ENCODE measurements around the gene SPINK6.
A peak's percentile ranks its signal among the peaks of the same experiment; 100 is the strongest.

The SPINK6 gene, protein sequence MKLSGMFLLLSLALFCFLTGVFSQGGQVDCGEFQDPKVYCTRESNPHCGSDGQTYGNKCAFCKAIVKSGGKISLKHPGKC

DNA sequence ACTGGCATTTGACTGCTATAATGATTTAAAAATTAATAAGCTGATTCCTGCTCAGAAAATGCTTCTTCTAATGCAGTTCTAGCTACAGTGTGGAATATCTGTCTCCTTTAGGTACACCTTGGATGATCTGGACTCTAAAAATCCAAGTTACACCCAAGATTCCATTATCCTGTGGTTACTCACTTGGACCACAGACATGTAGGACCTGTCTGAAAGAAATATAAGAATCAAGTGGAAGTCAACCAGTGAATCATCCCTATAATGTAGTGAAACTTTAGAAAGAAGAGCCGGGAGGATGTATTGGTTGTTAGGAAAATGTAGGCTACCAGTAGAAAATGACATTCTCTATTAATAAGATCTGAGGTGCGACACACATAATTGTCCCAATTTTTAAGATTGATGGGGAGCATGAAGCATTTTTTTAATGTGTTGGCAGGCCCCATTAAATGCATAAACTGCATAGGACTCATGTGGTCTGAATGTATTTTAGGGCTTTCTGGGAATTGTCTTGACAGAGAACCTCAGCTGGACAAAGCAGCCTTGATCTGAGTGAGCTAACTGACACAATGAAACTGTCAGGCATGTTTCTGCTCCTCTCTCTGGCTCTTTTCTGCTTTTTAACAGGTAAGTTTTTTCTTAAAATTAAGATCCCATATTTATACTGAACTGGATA lies at the start of gene SPINK6:
Gene SPINK6, plus strand, starts transcription at position 512 of the 673 bp plus-strand sequence. Its CDS starts 55 bp downstream, at position 567.
- DNase-seq, result no peak

DNA sequence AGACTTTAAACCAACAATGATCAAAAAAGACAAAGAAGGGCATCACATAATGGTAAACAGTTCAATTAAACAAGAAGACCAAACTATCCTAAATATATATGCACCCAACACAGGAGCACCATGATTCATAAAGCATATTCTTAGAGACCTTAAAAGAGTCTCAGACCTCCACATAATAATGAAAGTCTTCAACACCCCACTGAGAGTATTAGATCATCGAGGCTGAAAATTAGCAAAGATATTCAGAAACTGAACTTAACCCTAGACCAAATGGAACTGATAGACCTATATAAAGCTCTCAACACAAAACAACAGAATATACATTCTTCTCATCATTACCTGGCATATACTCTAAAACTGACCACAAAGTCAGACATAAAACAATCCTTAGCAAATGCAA lies 46.2 kb upstream of the SPINK6 start:
- no peak for DNase-seq

DNA sequence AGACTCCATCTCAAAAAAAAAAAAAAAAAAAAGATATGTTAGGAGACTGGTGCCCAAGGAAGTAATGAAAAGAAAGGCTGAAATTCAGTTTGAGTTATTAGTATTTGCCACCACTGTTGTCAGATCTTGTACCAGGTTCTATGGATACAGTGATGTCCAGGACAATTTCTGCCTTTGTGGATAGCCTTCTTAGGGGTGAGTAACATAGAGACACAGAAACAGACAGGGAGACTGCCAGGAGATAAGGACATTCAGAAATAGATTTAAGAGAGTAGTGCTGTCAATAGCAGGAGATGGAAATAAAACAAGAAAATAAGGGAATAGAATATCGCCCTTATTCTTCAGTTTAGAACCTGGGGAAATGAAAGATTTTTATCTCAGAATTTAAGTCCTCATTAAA lies 40.8 kb upstream of the SPINK6 start:
- no peak for DNase-seq

DNA sequence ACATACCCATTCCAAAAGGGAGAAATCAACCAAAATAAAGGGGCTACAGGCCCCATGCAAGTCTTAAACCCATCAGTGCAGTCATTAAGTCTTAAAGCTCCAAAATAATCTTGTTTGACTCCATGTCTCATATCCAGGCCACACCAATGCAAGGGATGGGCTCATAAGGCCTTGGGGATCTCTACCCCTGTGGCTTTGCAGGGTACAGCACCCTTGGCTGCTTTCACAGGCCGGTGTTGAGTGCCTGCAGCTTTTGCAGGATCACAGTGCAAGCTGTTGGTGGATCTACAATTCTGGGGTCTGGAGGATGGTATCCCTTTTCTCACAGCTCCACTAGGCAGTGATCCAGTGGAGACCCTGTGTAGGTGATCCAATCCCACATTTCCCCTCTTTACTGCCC lies 39.5 kb upstream of the SPINK6 start:
- no peak for DNase-seq

DNA sequence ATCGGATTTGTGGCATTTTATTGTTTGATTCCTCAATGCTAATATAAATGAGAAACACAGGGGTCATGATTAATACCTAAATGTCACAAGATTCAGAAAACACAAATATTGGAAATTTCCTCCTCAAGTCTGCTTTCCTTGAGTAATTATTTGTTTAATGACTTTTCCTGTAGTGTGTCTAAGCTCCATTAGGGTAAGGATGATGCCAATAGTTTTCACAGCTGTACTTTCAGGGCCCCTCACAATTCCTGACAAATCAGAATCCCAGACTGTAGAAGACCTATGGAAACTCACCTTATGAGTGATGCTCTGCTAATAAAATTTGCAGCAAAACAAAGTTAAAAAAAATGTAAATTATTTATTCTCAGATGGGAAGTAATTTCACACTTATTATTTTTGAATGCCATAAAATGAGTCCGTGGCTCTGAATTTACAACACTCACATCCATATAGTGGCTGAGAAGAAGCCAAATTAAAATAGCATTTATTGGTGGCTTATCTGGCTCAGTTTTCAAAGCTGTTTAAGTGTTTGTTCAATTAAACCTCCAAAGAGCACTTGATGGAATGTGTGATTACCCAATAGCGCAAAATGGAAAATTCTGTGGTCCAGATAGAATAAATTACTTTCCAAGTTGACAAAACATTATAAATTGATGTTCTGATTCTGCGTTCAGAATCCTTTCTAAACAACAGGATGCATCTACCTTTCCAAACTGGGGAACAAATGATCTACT lies 36.1 kb upstream of the SPINK6 start:
- no peak for DNase-seq

DNA sequence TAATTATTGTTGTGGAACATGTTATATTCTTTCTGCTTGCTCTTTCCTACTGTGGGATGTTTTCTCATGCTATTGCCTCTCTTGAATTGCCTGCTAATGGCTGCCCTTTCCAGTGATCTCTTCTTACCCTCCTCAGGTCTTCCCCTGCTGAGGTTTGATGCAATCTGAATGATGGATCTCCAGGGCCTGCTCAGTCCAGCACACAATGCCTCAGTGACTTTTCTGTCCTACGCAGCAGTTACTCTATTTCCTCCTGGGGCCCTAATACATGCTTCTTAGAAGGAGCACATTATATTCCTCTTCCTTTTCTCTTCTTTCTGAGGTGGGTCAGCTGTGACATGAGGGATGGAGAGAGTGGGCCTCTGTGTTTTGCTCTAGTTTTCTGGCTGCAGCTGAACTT lies 34.6 kb upstream of the SPINK6 start, which contains the start of gene SPINK14:
Gene SPINK14, plus strand, starts transcription at position 301 of the 400 bp plus-strand sequence. CDS start 1,187 bp downstream, outside the sequence.
- no peak for DNase-seq

DNA sequence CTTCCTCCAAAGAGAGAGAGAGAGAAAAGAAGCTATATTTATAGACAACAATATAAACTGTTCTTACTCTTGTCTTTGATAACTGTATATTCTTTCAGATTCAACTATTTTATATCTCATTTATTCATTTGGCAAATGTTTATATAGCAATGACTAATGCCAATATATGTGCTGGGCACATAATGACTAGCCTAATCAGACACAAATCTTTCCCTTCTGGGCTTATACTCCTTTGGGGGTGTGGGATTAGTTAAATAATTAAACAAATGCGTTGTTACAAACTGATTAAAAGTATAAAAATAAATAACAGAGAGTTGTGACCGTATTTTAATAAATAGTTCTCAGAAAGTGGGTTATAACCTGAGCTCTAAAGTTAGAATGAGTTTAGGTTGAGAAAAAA lies 30.5 kb upstream of the SPINK6 start:
- DNase-seq, result no peak

DNA sequence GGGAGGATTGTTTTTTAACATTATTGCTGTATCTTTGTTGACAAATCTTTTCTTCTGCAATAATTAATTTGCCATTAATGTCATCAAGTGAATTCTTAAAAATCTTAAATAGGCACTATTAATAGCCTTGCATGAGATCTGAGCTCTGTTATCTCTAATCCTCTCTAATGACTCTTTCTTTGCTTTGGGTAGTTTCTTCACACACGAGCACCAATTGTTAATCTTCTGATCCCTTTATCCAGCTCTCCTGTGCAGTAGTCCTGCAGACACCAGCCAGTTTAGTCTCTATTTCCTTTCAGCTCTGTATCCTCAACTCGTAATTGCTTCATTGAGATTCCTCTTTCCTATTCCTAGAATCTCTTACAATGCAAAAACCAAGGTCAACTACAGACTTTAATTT lies 26.4 kb upstream of the SPINK6 start:
- DNase-seq, result no peak

DNA sequence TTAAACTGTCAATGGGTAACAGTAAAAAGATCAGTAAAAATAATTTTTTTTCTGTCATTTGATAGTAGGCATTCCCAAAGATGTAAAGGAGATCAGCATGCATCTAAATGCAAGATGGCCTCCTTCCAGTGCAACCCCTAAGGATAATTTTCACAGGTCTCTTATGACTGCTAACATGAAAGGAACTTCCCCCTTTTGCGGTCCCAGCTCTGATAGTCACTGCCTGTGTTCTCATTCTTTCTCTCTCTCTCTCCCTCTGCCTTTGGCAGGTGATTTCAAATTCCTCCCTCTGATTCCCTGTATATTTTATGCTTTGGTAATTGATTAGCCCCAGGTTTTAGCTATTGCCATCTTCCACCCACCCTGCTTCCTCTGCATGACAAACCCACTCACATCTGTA lies 25.6 kb upstream of the SPINK6 start:
- peak in 1 of 3 donors; percentile 25 for DNase-seq

DNA sequence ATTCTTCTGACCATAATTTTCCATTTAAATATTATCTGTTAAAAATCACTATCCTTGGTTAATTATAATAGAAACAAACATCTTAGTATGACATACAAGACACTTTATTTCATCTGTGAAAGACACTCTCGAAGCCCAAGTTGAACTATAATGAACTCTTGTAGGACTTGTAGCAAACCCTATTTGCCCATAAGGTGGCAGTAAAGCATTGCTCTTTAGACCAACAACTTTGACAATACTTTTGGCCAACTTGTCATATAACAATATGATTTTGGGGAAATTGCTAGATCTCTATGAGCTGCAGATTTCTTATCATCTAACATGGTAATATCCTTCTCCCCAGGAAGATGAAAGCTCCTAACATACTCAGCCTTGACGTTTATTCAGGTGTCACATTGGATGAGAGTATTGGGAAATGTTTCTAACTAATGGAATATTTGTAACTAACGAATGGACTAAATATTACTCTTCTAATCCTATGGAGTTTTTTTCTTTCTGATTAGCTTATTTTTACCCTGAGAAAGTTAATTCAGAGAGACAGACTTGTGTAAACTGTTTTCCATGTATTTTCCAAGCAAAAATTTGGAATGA lies 23.5 kb upstream of the SPINK6 start:
- peak; percentile 79 to 91 (median 87) for DNase-seq

DNA sequence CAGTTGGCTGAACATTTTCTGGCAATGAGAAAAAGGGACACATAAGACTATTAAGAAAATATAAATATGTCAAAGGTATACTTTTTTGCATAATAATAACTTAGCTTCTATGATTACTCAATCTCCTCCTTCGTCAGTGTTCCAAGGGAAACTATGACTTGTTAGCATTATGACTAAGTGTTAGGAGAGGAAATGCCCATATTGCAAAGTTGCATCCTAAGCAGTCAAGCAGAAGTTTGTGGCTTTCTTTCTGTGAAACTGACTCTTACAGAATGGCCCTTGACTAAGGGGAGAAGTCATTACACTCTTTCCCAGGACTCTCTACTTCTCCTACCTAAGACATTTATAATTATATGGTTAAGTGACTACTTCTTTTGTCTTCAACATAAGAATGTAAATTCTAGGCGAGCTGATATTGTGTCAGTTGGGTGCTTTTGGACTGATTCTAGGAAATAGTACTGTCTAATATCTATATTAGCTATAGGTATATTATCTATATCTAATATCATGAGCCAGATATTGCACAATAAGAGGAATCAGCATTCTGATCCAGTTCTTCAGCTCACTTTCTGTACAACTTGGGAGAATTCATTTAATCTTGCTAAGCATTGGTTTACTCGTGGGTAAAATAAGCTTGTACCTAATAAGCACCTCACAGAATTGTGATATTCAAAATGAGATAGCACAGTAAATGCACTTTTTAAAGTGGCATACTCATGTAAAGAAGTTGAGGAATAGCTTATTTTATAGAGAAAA lies 16.4 kb upstream of the SPINK6 start:
- DNase-seq, result peak; percentile 87 to 98 (median 96)

DNA sequence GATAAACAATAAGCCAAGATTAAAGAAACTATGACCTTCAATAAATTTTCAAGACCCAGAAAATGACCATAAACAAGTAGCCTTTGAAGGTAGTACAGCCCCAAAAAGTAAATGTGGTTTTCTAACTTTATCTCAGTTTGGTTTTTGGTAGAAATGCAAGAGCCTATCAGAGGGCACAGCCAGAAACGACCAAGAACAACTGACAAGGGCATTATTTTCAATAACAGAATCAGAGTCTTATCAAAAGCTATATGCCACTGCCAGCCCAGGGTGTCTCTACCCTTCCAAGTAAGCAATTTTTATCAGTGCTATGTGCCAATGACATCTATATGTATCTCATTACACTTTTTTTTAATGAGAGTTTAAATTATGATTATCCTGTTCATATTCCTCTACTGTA lies 11.8 kb upstream of the SPINK6 start:
- no peak for DNase-seq

DNA sequence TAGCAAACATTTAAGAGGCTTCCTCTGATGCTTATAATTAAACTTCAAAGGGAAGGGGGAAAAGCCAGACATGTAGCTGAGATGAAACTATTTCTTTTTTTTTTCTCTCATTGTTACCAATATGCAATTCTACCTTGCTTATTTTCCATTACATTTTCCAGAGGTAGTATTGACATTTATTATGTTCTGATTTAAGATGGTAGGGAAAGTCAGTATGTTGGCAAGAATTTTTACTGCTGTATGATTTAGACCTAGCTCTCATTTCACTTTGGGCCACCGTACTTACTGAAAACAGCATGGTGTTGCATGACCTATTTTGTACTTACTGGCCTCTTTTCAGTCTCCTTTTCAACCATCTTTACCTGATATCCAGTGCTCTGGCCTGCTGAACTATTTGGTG lies 9.6 kb upstream of the SPINK6 start:
- DNase-seq, result no peak

DNA sequence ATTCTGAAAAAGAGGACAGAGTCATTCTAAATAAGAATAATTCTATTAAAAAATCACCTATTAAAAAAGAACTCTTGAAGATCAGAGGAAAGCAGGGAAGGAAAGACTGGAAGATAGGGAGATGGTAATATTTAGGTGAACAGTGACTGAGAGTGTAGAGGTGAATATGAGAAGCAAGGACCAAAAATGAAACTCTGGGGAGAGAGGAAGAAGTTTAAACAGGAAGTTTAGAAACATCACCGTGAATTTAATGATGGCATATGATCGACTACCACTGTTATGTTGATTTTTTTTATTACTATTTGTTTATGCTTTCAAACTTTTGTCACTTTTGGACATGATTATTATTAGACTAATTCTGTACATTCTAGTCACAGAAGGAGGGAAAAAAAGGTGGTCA lies 1.7 kb upstream of the SPINK6 start:
- peak in 2 of 3 donors; percentile 29 to 46 for DNase-seq

DNA sequence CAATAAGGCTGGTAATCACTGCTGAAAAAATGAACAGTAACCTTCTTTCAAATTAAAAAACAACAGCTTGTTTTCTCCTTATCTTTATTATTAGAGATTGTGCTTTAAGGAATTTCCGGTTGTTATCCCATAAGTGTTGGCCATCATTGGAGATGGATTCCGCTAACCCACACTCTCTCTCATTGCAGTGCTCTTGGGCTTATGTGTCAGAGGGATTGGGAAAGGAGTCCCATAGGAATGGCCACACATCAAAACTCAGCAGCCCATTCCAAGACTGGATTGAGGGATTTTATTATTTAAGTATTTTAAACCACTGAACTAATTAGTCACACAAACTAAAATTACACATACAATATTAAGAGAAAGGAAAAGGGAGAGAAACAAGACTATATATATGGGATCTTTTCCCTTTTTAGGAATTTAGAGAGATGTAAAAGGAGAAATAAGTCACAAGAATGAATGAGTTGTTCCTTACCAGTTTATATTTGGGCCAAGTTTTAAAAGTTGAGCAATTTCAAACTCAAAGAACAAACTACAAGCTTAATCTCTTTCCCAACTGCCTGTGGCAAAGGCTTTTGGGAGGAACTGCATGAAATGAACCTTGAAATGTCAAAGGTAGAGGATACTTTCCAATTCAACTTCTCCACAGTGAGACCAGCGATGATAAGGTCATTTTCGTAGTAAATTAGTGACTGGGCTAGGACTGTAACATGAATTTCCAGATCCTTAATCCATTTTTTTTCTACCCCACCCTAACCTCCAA lies 2.4 kb downstream of the SPINK6 start:
- peak; percentile 35 to 65 (median 51) for DNase-seq

DNA sequence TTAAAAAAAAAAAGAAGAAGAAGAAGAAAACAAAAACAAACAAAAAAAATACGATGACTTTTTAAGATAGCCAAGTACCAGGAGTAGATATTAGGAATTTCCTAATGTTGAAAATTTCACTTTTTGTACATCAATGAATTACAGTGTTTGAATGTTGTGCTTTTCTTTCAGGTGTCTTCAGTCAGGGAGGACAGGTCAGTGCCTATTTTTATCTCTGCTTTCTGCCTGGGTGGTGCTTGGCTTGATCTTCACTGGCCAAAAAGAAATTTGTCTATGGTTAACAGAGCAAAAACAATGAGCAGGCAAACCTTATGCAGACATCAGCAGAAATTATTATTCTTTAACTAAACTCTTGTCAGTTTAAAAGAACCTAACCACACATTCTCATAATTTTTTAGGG lies 3.0 kb downstream of the SPINK6 start:
- peak in 1 of 3 donors; percentile 14 for DNase-seq

DNA sequence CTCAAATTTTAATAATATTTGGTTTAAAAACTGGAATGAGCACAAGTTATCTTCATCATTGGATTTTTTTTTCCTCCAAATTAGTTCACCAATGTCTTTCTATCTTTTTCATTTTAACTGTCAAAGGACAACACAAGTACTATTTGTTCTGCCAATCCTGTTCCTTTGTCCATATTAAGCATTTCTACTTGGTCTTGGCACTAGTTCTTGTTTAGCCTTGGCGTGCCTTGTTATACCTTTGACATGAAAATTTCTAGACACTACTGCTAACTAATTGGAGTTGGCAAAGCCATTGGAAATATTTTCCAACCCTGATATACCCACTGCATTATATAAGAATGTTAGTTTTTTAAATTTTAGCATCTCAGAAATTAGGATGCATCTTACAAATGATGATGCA lies 3.8 kb downstream of the SPINK6 start:
- no peak for DNase-seq

DNA sequence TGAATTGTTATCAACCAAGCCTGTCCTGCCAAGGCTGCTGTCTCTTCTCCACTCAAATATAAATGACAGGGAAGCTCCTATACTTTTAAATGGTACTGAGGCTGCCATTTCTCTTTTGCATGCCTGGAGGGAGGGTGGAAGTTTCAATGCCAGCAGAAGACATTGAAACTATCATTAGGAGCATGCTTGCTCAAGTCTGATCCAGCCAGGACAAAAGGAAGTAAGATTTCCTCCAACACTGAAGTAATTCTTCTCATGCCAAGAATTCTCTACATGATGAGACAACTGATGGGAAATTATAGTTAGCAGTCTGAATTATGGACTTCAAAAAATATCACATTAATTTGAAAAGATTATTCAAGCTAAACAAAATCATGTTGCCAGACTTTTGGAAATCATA lies 5.4 kb downstream of the SPINK6 start:
- DNase-seq, result no peak

DNA sequence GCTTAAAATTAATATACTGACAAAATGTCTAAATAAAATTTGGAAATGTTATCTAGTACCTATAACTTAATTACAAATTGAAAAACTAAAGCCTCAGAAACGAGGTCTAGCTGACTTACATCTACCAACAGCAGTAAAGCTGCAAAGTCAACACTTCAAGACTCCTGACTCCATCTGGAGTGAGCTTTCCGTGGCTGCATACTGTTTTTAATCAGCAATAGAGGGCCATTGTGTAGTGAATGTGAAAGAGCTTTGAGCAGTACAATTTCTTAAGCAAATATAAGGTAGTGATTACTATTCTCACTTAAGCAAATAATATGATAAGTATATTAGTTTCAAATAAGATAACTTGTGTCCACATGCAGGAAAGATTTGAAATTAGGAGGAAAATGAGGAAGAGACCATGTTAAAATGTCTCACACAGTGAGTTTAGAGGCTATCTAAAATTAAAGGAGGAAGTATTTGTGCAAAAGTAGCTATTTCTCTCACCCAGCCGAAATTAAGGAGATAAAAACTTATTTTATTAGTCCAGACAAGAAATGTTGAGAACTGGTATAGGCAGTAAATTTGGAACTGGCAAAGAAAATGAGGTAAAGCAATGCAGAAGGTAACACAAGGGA lies 6.4 kb downstream of the SPINK6 start:
- peak in 2 of 3 donors; percentile 33 to 42 for DNase-seq

DNA sequence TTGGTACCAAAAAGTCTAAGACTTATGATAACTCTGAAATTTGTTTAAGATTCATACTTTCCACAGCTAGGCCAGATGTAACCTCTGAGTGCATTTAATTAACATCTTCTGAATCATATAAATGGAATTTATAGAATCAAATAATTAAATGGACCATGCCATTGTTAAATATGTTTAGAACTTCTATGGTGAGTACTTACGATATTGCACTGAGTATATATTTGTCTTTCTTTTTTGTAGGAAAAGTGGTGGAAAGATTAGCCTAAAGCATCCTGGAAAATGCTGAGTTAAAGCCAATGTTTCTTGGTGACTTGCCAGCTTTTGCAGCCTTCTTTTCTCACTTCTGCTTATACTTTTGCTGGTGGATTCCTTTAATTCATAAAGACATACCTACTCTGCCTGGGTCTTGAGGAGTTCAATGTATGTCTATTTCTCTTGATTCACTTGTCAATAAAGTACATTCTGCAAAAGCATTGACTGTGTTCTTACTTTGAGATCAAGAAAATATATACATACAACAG lies 11.9 kb downstream of the SPINK6 start:
- peak; percentile 43 to 58 (median 54) for DNase-seq

DNA sequence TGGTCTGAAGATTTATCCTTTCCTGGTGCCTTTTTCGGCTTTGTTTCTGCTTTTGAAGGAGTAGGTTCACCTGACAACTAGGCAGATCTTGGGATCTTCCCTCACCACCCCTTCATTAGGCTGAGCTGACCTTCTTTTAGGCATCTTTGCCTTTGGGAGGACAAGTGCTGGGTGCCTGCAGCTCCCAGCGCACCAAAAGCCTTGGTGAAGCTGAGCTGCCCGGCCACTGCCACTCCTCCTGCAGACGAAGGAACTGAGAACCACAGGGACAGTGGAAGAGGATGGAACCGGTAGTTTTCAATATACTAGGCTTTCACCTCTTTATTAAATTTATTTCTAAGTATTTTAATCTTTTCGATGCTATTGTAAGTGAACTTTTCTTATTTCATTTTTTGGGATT lies 18.7 kb downstream of the SPINK6 start:
- no peak for DNase-seq

All from suppressor macrophage treated with lipopolysaccharide for 1 hour (primary cell).